ENCODE data around the gene PTPN23. TPM values are rescaled to one million over a fixed set of nuclear protein-coding genes. Genes with fewer than 3 reads are reported as not detected.
A peak's percentile ranks its signal among the peaks of the same experiment; 100 is the strongest.

The PTPN23 gene
- total RNA-seq, 6 experiments from 2014 or later: 14.9 to 25.8 (median 16.9) TPM

GRCh38 chr3:47347217-47347801 is 33.5 kb upstream of the PTPN23 start:
- Histone ChIP-seq H3K27me3 (no peaks in the 10 kb centered on the region), H3K27ac (no peak overlapping the region), H3K9me3 (no peaks in the 10 kb centered on the region), H3K36me3 (peaks cover 0 to 5% (median 0%) of the 10 kb centered on the region in 4 donors), H3K4me3 (no peak overlapping the region), H3K4me1 (peaks cover 0 to 10% (median 5%) of the 10 kb centered on the region in 4 donors)
- ATAC-seq (peak; percentile 22 to 53 (median 34)), DNase-seq (no peak)
- intact Hi-C loops (cut with DNase I): no loop called here
- no peak for TF ChIP-seq CTCF (IDR thresholded peaks at IDR 0.05)
- no peak for TF ChIP-seq POLR2A (IDR thresholded peaks at IDR 0.05)
- WGBS (ENCODE audit: insufficient coverage, low coverage, low lambda C conversion rate, missing lambda C conversion rate): 78% methylated on average over 4 of the region's 4 CpGs

- intact Hi-C loops (cut with DNase I): no loop called here
- H3K27ac ChIP-seq: no peak overlapping the region
- ATAC-seq (no peak), DNase-seq (no peak)
- peaks cover 0 to 5% (median 0%) of the 10 kb centered on the region in 4 donors for H3K36me3 ChIP-seq
- TF ChIP-seq CTCF (IDR thresholded peaks at IDR 0.05) (no peak), POLR2A (IDR thresholded peaks at IDR 0.05) (no peak)
- H3K4me1 ChIP-seq: no peaks in the 10 kb centered on the region
- no peak overlapping the region for H3K4me3 ChIP-seq
- no peaks in the 10 kb centered on the region for H3K27me3 ChIP-seq
- H3K9me3 ChIP-seq: no peaks in the 10 kb centered on the region
- 83% methylated on average over 5 of the region's 5 CpGs for WGBS (ENCODE audit: insufficient coverage, low coverage, low lambda C conversion rate, missing lambda C conversion rate)
Measured at GRCh38 chr3:47348411-47349154, 32.2 kb upstream of the PTPN23 start.

- no peaks in the 10 kb centered on the region for H3K9me3 ChIP-seq
- H3K36me3 ChIP-seq: no peaks in the 10 kb centered on the region
- ATAC-seq (no peak), DNase-seq (no peak)
- no peak overlapping the region for H3K27ac ChIP-seq
- no peak overlapping the region for H3K4me3 ChIP-seq
- TF ChIP-seq CTCF (IDR thresholded peaks at IDR 0.05): no peak
- TF ChIP-seq POLR2A (IDR thresholded peaks at IDR 0.05): no peak
- H3K27me3 ChIP-seq: no peaks in the 10 kb centered on the region
- no peaks in the 10 kb centered on the region for H3K4me1 ChIP-seq
- intact Hi-C loops (cut with DNase I): no loop called here
- WGBS (ENCODE audit: insufficient coverage, low coverage, low lambda C conversion rate, missing lambda C conversion rate): 74% methylated on average over 3 of the region's 3 CpGs
Measured at GRCh38 chr3:47355010-47355409, 25.8 kb upstream of the PTPN23 start.

GRCh38 chr3:47356201-47356600 is 24.6 kb upstream of the PTPN23 start:
- DNase-seq (no peak), ATAC-seq (no peak)
- 95% methylated on average over 12 of the region's 31 CpGs for WGBS (ENCODE audit: insufficient coverage, low coverage, low lambda C conversion rate, missing lambda C conversion rate)
- no peaks in the 10 kb centered on the region for H3K27me3 ChIP-seq
- no peaks in the 10 kb centered on the region for H3K4me1 ChIP-seq
- no peaks in the 10 kb centered on the region for H3K9me3 ChIP-seq
- no peaks in the 10 kb centered on the region for H3K36me3 ChIP-seq
- intact Hi-C loops (cut with DNase I): no loop called here
- TF ChIP-seq POLR2A (IDR thresholded peaks at IDR 0.05) (no peak), CTCF (IDR thresholded peaks at IDR 0.05) (no peak)
- no peak overlapping the region for H3K4me3 ChIP-seq
- H3K27ac ChIP-seq: no peak overlapping the region

All from right lobe of liver (tissue), 6 donors.